ENCODE measurements around the gene TRABD. TPM values are rescaled to one million over a fixed set of nuclear protein-coding genes. Genes with fewer than 3 reads are reported as not detected.

Gene TRABD
- total RNA-seq, 2 experiments from 2014 or later, result 184 to 193 TPM

- H3K4me1 ChIP-seq (ENCODE audit: insufficient read depth, low read length), result no peaks in the 10 kb centered on the region
- no peaks in the 10 kb centered on the region for H3K9me3 Mint-ChIP-seq
- no peak for DNase-seq
- no peaks in the 10 kb centered on the region for H3K27me3 ChIP-seq (ENCODE audit: control insufficient read depth in 1 of 2, insufficient read depth in 2 of 2, low read length in 2 of 2)
- peaks cover 0 to 4% of the 10 kb centered on the region in 2 experiments for H3K9me3 ChIP-seq (ENCODE audit: control insufficient read depth in 1 of 2, insufficient read depth in 1 of 2, low read length in 2 of 2)
- intact Hi-C loops (cut with DNase I, micrococcal nuclease), result loop anchor here in 1 of 2 experiments (10.0 kb wide), 1 partner anchor 216 kb away; no protein-coding TSS in a partner anchor
- no peaks in the 10 kb centered on the region for H3K36me3 ChIP-seq (ENCODE audit: insufficient read depth, low read length)
- no peak for TF ChIP-seq CTCF (IDR thresholded peaks at IDR 0.05)
- no peak overlapping the region for H3K27ac ChIP-seq (ENCODE audit: low read depth in 1 of 2, low read length in 2 of 2)
- ATAC-seq (ENCODE audit: poor library complexity), result no peak
- ChIA-PET POLR2A (no interaction called here), CTCF (no interaction called here)
- H3K36me3 Mint-ChIP-seq (ENCODE audit: low read depth), result no peaks in the 10 kb centered on the region
- H3K27me3 Mint-ChIP-seq, result peaks cover 17% of the 10 kb centered on the region
- no peaks in the 10 kb centered on the region for H3K4me1 Mint-ChIP-seq (ENCODE audit: low read depth)
- H3K4me3 ChIP-seq (ENCODE audit: low read length), result no peak overlapping the region
- H3K4me3 Mint-ChIP-seq, result no peak overlapping the region
- H3K27ac Mint-ChIP-seq, result no peak overlapping the region
These were observed 45.1 kb upstream of the TRABD start for GRCh38 chr22:50140615-50141014.

- Mint-ChIP-seq H3K36me3 (ENCODE audit: low read depth) (no peaks in the 10 kb centered on the region), H3K9me3 (no peaks in the 10 kb centered on the region), H3K4me3 (no peak overlapping the region), H3K4me1 (ENCODE audit: low read depth) (no peaks in the 10 kb centered on the region), H3K27ac (no peak overlapping the region), H3K27me3 (peaks cover 9% of the 10 kb centered on the region)
- DNase-seq (no peak), ATAC-seq (ENCODE audit: poor library complexity) (no peak)
- Histone ChIP-seq H3K4me1 (ENCODE audit: insufficient read depth, low read length) (no peaks in the 10 kb centered on the region), H3K36me3 (ENCODE audit: insufficient read depth, low read length) (no peaks in the 10 kb centered on the region), H3K27ac (ENCODE audit: low read depth in 1 of 2, low read length in 2 of 2) (no peak overlapping the region), H3K9me3 (ENCODE audit: control insufficient read depth in 1 of 2, insufficient read depth in 1 of 2, low read length in 2 of 2) (peaks cover 0 to 4% of the 10 kb centered on the region in 2 experiments), H3K4me3 (ENCODE audit: low read length) (no peak overlapping the region), H3K27me3 (ENCODE audit: control insufficient read depth in 1 of 2, insufficient read depth in 2 of 2, low read length in 2 of 2) (no peaks in the 10 kb centered on the region)
- intact Hi-C loops (cut with DNase I, micrococcal nuclease), result loop anchor here in 1 of 2 experiments (10.0 kb wide), 1 partner anchor 217 kb away; no protein-coding TSS in a partner anchor
- POLR2A ChIA-PET, result no interaction called here
- no peak for TF ChIP-seq CTCF (IDR thresholded peaks at IDR 0.05)
- CTCF ChIA-PET, result no interaction called here
These were observed 44.3 kb upstream of the TRABD start for GRCh38 chr22:50141462-50141861.

DNA sequence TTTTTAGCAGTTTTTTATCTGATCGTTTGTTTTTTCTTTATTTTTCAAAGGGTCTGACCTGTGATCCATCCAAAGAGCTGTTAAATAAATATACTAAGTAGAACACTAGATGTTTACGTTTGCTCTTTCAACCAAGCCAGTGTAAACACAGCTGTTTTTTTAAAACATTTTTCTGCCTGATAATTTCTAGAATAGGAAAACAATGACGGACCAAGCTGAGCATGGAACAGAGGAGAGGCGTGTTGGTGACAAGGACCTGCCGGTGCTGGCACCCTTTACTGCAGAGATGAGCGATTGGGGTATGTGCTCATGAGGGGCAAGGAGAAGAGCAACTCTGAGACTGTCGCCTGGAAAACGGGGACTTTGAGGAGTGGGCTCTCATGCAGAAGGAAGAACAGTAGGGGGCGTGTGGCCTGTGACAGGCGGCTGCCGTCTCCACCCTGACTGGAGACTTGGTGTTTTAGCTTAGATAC lies 43.8 kb upstream of the TRABD start:
- no peaks in the 10 kb centered on the region for H3K9me3 Mint-ChIP-seq
- intact Hi-C loops (cut with DNase I, micrococcal nuclease), result loop anchor here in 1 of 2 experiments (10.0 kb wide), 1 partner anchor 217 kb away; no protein-coding TSS in a partner anchor
- ATAC-seq (ENCODE audit: poor library complexity) (no peak), DNase-seq (no peak)
- TF ChIP-seq CTCF (IDR thresholded peaks at IDR 0.05), result no peak
- H3K27ac Mint-ChIP-seq, result no peak overlapping the region
- Histone ChIP-seq H3K4me1 (ENCODE audit: insufficient read depth, low read length) (no peaks in the 10 kb centered on the region), H3K4me3 (ENCODE audit: low read length) (no peak overlapping the region), H3K27ac (ENCODE audit: low read depth in 1 of 2, low read length in 2 of 2) (no peak overlapping the region), H3K36me3 (ENCODE audit: insufficient read depth, low read length) (no peaks in the 10 kb centered on the region), H3K9me3 (ENCODE audit: control insufficient read depth in 1 of 2, insufficient read depth in 1 of 2, low read length in 2 of 2) (peaks cover 0 to 4% of the 10 kb centered on the region in 2 experiments), H3K27me3 (ENCODE audit: control insufficient read depth in 1 of 2, insufficient read depth in 2 of 2, low read length in 2 of 2) (no peaks in the 10 kb centered on the region)
- ChIA-PET POLR2A (no interaction called here), CTCF (no interaction called here)
- H3K4me1 Mint-ChIP-seq (ENCODE audit: low read depth), result no peaks in the 10 kb centered on the region
- H3K27me3 Mint-ChIP-seq, result peaks cover 7% of the 10 kb centered on the region
- no peak overlapping the region for H3K4me3 Mint-ChIP-seq
- H3K36me3 Mint-ChIP-seq (ENCODE audit: low read depth), result no peaks in the 10 kb centered on the region
